Neural crest cell (in vitro differentiated cells): ENCODE data around the gene NXPH4. TPM values are rescaled to one million over a fixed set of nuclear protein-coding genes. Genes with fewer than 3 reads are reported as not detected.

Experiments
- DNase-seq: peaks from one replicate; pipeline ENCODE4 v3.0.0; 2021; ENCODE audit warnings: low read depth, mixed read lengths, low spot score
- H3K27ac Mint-ChIP-seq: one replicate; pipeline ENCODE4 v1.8.0; 2021; ENCODE audit warnings: mild to moderate bottlenecking, mixed read lengths; ENCODE audit not compliant: unreplicated experiment
- H3K27me3 Mint-ChIP-seq: 2 replicates; pipeline ENCODE4 v1.8.0; 2021; ENCODE audit warnings: low read depth, mild to moderate bottlenecking, mixed read lengths
- H3K36me3 Mint-ChIP-seq: 2 replicates; pipeline ENCODE4 v1.8.0; 2021; ENCODE audit warnings: low read depth, mild to moderate bottlenecking, mixed read lengths
- H3K4me1 Mint-ChIP-seq: 2 replicates; pipeline ENCODE4 v1.8.0; 2021; ENCODE audit warnings: mixed read lengths
- H3K4me3 Mint-ChIP-seq: one replicate; pipeline ENCODE4 v1.8.0; 2021; ENCODE audit warnings: mild to moderate bottlenecking, mixed read lengths
- H3K9me3 Mint-ChIP-seq: 2 replicates; pipeline ENCODE4 v1.8.0; 2021; ENCODE audit warnings: mixed read lengths
- total RNA-seq: library from RNA; stranded (reverse); gene quantifications from 2 replicates; pipeline ENCODE4 v1.2.1, GENCODE V29; 2021
- TF ChIP-seq, protein P1 (sequence below): fragments of 200-600 bp; sonication (generic); conservative IDR thresholded peaks from 2 replicates; pipeline ENCODE4 v1.5.0; 2021; ENCODE audit warnings: antibody characterized with exemption, mild to moderate bottlenecking

Gene NXPH4
- total RNA-seq, 1 donor from 2014 or later, result 0.91 TPM

DNA sequence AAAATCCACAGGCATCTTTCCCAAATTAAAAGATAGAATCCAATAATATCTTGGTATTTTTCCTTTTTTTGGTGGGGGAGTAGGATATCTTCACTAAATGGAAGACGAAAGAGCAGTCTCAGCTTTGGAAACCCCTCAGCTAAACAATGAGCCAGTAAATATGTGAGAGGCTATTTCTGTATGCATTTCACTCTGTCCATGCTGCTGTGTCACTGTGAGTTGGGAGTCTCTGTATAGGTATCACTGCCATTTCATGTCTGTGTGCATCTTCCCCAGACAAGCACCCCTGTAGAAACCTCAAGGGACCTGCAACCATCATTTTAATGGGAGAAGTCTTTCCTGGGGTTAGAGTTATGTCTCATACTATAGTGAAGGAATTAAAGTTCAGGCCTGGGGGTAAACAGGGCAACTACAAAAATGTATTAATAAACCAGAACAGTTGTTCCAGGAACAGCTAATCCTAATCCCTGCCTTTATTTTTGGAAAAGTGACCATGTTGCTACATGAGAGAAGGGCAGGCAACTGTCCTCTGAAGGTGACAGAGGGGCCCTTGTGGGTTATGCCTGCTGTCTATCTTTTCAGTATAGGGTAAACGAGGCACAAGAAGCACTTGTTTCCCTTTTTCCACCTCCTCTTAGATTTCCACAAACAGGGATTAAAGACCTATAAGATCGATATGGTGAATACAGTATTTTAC is 45.7 kb downstream of the NXPH4 start:
- H3K36me3 Mint-ChIP-seq, result peaks cover 8% of the 10 kb centered on the region
- no peaks in the 10 kb centered on the region for H3K9me3 Mint-ChIP-seq
- TF ChIP-seq, protein P1, sequence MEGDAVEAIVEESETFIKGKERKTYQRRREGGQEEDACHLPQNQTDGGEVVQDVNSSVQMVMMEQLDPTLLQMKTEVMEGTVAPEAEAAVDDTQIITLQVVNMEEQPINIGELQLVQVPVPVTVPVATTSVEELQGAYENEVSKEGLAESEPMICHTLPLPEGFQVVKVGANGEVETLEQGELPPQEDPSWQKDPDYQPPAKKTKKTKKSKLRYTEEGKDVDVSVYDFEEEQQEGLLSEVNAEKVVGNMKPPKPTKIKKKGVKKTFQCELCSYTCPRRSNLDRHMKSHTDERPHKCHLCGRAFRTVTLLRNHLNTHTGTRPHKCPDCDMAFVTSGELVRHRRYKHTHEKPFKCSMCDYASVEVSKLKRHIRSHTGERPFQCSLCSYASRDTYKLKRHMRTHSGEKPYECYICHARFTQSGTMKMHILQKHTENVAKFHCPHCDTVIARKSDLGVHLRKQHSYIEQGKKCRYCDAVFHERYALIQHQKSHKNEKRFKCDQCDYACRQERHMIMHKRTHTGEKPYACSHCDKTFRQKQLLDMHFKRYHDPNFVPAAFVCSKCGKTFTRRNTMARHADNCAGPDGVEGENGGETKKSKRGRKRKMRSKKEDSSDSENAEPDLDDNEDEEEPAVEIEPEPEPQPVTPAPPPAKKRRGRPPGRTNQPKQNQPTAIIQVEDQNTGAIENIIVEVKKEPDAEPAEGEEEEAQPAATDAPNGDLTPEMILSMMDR, result no peak
- no peaks in the 10 kb centered on the region for H3K27me3 Mint-ChIP-seq
- H3K4me1 Mint-ChIP-seq, result peaks cover 16% of the 10 kb centered on the region
- DNase-seq, result no peak
- no peak overlapping the region for H3K27ac Mint-ChIP-seq
- no peak overlapping the region for H3K4me3 Mint-ChIP-seq

DNA sequence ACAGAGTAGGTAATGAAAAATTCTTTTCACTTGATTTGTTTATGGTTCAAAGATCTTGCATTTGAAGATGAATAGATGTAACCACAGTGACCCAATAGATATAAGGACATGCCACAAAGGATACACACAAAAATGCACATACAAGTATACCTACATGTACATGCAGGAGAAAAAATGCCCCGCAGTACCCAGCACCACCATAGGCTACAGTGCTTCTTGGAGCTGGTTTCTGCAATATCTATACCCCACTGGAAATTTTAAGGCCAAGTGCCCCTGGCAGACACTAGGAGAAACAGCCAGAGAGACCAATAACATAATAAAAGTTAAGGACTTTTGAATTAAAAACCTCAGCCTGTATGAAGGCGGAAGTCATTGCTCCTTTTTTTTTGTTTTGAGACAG is 46.5 kb downstream of the NXPH4 start:
- H3K4me3 Mint-ChIP-seq, result no peak overlapping the region
- H3K27ac Mint-ChIP-seq, result no peak overlapping the region
- H3K4me1 Mint-ChIP-seq, result peaks cover 16% of the 10 kb centered on the region
- DNase-seq, result no peak
- no peaks in the 10 kb centered on the region for H3K27me3 Mint-ChIP-seq
- peaks cover 8% of the 10 kb centered on the region for H3K36me3 Mint-ChIP-seq
- H3K9me3 Mint-ChIP-seq, result no peaks in the 10 kb centered on the region
- TF ChIP-seq, protein P1, result no peak

DNA sequence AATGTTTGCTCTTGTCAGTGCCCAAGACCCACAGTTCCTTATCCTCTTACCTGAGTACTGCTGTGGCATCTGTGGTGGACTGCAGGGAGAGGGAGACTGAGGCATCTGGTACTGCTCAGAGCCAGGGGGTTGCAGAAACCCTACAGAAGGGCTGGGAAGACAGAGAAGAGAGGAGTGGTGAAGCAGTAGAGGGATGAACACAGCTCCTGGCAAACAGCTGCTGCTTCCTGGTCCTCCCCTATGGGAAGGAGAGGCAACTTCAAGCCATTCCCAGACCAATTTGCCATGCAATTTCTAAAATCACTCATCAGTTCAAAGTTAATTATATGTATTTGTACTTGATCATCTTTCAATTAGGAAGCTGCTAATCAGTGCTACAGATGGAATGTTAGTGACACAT is 50.1 kb downstream of the NXPH4 start:
- no peaks in the 10 kb centered on the region for H3K9me3 Mint-ChIP-seq
- no peaks in the 10 kb centered on the region for H3K27me3 Mint-ChIP-seq
- peaks cover 10% of the 10 kb centered on the region for H3K36me3 Mint-ChIP-seq
- no peak for DNase-seq
- TF ChIP-seq, protein P1, result no peak
- no peak overlapping the region for H3K4me3 Mint-ChIP-seq
- H3K27ac Mint-ChIP-seq, result no peak overlapping the region
- peaks cover 14% of the 10 kb centered on the region for H3K4me1 Mint-ChIP-seq

GRCh38 chr12:57268264-57268663 is 51.7 kb downstream of the NXPH4 start:
- H3K4me1 Mint-ChIP-seq, result peaks cover 14% of the 10 kb centered on the region
- TF ChIP-seq, protein P1, result no peak
- H3K27ac Mint-ChIP-seq, result no peak overlapping the region
- H3K9me3 Mint-ChIP-seq, result no peaks in the 10 kb centered on the region
- no peak for DNase-seq
- no peaks in the 10 kb centered on the region for H3K27me3 Mint-ChIP-seq
- peaks cover 10% of the 10 kb centered on the region for H3K36me3 Mint-ChIP-seq
- H3K4me3 Mint-ChIP-seq, result no peak overlapping the region

DNA sequence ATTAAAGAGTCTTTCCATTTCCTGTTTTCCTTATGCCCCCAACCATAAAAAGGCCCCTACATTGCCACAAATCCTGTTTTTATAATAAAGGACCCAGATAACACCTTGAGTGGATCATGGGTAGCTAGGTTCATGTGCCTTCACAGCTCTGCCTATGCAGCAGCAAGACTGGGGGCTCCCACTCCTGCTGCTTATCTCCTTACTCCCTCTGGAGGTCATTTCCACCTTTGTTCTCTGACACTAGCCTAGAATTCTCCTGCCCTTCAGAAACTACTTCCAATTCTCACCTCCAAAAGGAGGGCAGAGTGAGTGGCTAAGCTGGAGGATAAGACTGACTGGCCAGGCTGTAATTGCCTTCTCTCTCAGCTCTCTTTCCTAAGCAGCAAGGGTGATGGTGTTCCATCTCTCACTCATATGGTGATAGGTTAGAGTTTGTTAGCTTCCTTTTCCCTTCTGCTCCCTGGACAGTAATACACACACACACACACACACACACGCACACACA is 54.4 kb downstream of the NXPH4 start:
- TF ChIP-seq, protein P1, result no peak
- peaks cover 9% of the 10 kb centered on the region for H3K4me1 Mint-ChIP-seq
- no peak overlapping the region for H3K4me3 Mint-ChIP-seq
- peak overlapping the region; percentile 21 for H3K27ac Mint-ChIP-seq
- H3K27me3 Mint-ChIP-seq, result no peaks in the 10 kb centered on the region
- H3K9me3 Mint-ChIP-seq, result no peaks in the 10 kb centered on the region
- no peak for DNase-seq
- peaks cover 21% of the 10 kb centered on the region for H3K36me3 Mint-ChIP-seq
